Measurements from ENCODE around the gene CHP2.

The CHP2 gene

DNA sequence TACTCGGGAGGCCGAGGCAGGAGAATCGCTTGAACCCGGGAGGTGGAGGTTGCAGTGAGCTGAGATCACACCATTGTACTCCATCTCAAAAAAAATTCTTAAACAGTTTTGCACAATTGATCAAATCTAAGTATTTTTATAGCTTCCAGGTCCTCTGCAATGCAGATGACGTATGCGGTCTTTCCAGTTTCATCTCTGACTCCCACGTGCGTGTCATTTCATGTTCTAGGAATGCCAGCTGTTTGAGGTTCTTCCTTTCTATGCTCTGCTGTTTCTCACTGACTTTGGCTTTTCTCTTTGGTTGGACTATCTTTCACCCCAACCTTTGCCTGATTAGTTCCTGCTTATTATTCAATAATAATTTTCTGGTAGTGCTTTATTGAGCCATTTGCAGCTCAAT is 16.2 kb downstream of the CHP2 start:
- H3K27me3 ChIP-seq (ENCODE audit: low read depth, low read length), result peaks cover 7% of the 10 kb centered on the region
- no peak for TF ChIP-seq EZH2phosphoT487 (IDR thresholded peaks at IDR 0.05; ENCODE audit: low read depth)
- TF ChIP-seq CTCF (IDR thresholded peaks at IDR 0.05; ENCODE audit: low read depth, low read length), result no peak
- no peak overlapping the region for H2AFZ ChIP-seq (ENCODE audit: low read depth, low read length)
- peaks cover 11% of the 10 kb centered on the region for H3K4me1 ChIP-seq (ENCODE audit: low read length)
- no peaks in the 10 kb centered on the region for H3K36me3 ChIP-seq (replicated peaks; ENCODE audit: low read depth, low read length)
- H4K20me1 ChIP-seq (ENCODE audit: insufficient read depth, low read length), result no peaks in the 10 kb centered on the region
- H3K4me3 ChIP-seq (ENCODE audit: low read length), result no peak overlapping the region
- H3K79me2 ChIP-seq (ENCODE audit: low read length), result no peaks in the 10 kb centered on the region
- H3K4me2 ChIP-seq (ENCODE audit: low read length), result no peak overlapping the region
- H3K27ac ChIP-seq (ENCODE audit: low read length), result no peak overlapping the region
- no peaks in the 10 kb centered on the region for H3K9me3 ChIP-seq (ENCODE audit: insufficient read depth, low read length)
- H3K9ac ChIP-seq (ENCODE audit: low read length), result no peak overlapping the region

DNA sequence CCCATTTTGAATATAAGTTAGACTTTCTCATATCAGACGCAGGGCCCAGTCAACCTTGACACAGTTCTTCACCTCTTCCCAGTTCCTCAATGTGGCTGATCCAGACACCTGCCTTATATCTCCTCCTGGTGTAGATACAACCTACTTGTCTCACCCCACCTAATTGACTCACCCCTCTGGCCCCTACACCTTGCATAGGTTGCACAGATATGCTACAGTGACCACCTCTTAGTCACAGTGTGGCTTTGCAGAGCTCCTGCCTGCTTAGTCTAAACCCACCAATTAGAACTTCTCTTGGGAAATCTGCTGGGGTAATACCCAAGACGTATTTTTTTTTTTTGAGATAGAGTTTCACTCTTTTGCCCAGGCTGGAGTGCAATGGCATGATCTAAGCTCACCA is 16.8 kb downstream of the CHP2 start:
- TF ChIP-seq CTCF (IDR thresholded peaks at IDR 0.05; ENCODE audit: low read depth, low read length), result no peak
- TF ChIP-seq EZH2phosphoT487 (IDR thresholded peaks at IDR 0.05; ENCODE audit: low read depth), result no peak
- H2AFZ ChIP-seq (ENCODE audit: low read depth, low read length), result no peak overlapping the region
- H3K4me1 ChIP-seq (ENCODE audit: low read length), result peaks cover 11% of the 10 kb centered on the region
- no peaks in the 10 kb centered on the region for H3K36me3 ChIP-seq (replicated peaks; ENCODE audit: low read depth, low read length)
- H3K27me3 ChIP-seq (ENCODE audit: low read depth, low read length), result peaks cover 7% of the 10 kb centered on the region
- H3K79me2 ChIP-seq (ENCODE audit: low read length), result no peaks in the 10 kb centered on the region
- peak overlapping the region; percentile 31; the same call in 1 of the 2 replicates for H3K4me2 ChIP-seq (ENCODE audit: low read length)
- no peak overlapping the region for H3K4me3 ChIP-seq (ENCODE audit: low read length)
- no peak overlapping the region for H3K9ac ChIP-seq (ENCODE audit: low read length)
- H3K27ac ChIP-seq (ENCODE audit: low read length), result no peak overlapping the region
- no peaks in the 10 kb centered on the region for H3K9me3 ChIP-seq (ENCODE audit: insufficient read depth, low read length)
- H4K20me1 ChIP-seq (ENCODE audit: insufficient read depth, low read length), result no peaks in the 10 kb centered on the region

GRCh38 chr16:23773339-23773738 is 18.5 kb downstream of the CHP2 start:
- Histone ChIP-seq H3K4me3 (ENCODE audit: low read length) (no peak overlapping the region), H2AFZ (ENCODE audit: low read depth, low read length) (no peak overlapping the region), H3K27ac (ENCODE audit: low read length) (no peak overlapping the region), H3K79me2 (ENCODE audit: low read length) (no peaks in the 10 kb centered on the region), H3K4me1 (ENCODE audit: low read length) (peaks cover 11% of the 10 kb centered on the region), H4K20me1 (ENCODE audit: insufficient read depth, low read length) (no peaks in the 10 kb centered on the region), H3K9ac (ENCODE audit: low read length) (no peak overlapping the region), H3K27me3 (ENCODE audit: low read depth, low read length) (peaks cover 7% of the 10 kb centered on the region), H3K4me2 (ENCODE audit: low read length) (no peak overlapping the region), H3K9me3 (ENCODE audit: insufficient read depth, low read length) (no peaks in the 10 kb centered on the region), H3K36me3 (replicated peaks; ENCODE audit: low read depth, low read length) (no peaks in the 10 kb centered on the region)
- no peak for TF ChIP-seq EZH2phosphoT487 (IDR thresholded peaks at IDR 0.05; ENCODE audit: low read depth)
- no peak for TF ChIP-seq CTCF (IDR thresholded peaks at IDR 0.05; ENCODE audit: low read depth, low read length)

GRCh38 chr16:23781176-23781575 is 26.4 kb downstream of the CHP2 start:
- H4K20me1 ChIP-seq (ENCODE audit: insufficient read depth, low read length), result no peaks in the 10 kb centered on the region
- no peak overlapping the region for H3K4me3 ChIP-seq (ENCODE audit: low read length)
- H3K4me2 ChIP-seq (ENCODE audit: low read length), result no peak overlapping the region
- H3K27ac ChIP-seq (ENCODE audit: low read length), result no peak overlapping the region
- peaks cover 27% of the 10 kb centered on the region for H3K27me3 ChIP-seq (ENCODE audit: low read depth, low read length)
- no peak overlapping the region for H2AFZ ChIP-seq (ENCODE audit: low read depth, low read length)
- H3K9ac ChIP-seq (ENCODE audit: low read length), result no peak overlapping the region
- TF ChIP-seq EZH2phosphoT487 (IDR thresholded peaks at IDR 0.05; ENCODE audit: low read depth), result no peak
- TF ChIP-seq CTCF (IDR thresholded peaks at IDR 0.05; ENCODE audit: low read depth, low read length), result no peak
- H3K79me2 ChIP-seq (ENCODE audit: low read length), result no peaks in the 10 kb centered on the region
- no peaks in the 10 kb centered on the region for H3K9me3 ChIP-seq (ENCODE audit: insufficient read depth, low read length)
- H3K4me1 ChIP-seq (ENCODE audit: low read length), result no peaks in the 10 kb centered on the region
- no peaks in the 10 kb centered on the region for H3K36me3 ChIP-seq (replicated peaks; ENCODE audit: low read depth, low read length)
